ENCODE measurements around the gene MIOS.

The MIOS gene

GRCh38 chr7:7583731-7584130 lies 17.0 kb downstream of the MIOS start:
- TF ChIP-seq, protein P1, sequence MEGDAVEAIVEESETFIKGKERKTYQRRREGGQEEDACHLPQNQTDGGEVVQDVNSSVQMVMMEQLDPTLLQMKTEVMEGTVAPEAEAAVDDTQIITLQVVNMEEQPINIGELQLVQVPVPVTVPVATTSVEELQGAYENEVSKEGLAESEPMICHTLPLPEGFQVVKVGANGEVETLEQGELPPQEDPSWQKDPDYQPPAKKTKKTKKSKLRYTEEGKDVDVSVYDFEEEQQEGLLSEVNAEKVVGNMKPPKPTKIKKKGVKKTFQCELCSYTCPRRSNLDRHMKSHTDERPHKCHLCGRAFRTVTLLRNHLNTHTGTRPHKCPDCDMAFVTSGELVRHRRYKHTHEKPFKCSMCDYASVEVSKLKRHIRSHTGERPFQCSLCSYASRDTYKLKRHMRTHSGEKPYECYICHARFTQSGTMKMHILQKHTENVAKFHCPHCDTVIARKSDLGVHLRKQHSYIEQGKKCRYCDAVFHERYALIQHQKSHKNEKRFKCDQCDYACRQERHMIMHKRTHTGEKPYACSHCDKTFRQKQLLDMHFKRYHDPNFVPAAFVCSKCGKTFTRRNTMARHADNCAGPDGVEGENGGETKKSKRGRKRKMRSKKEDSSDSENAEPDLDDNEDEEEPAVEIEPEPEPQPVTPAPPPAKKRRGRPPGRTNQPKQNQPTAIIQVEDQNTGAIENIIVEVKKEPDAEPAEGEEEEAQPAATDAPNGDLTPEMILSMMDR (conservative IDR thresholded peaks at IDR 0.05) = no peak
- peak overlapping the region; percentile 79 for H3K27ac ChIP-seq

- TF ChIP-seq, protein P1 (conservative IDR thresholded peaks at IDR 0.05) = no peak
- H3K27ac ChIP-seq = peak overlapping the region; percentile 79
These were observed 18.0 kb downstream of the MIOS start for GRCh38 chr7:7584653-7585052.

GRCh38 chr7:7585241-7585928 lies 18.7 kb downstream of the MIOS start:
- TF ChIP-seq, protein P1 (conservative IDR thresholded peaks at IDR 0.05) = no peak

GRCh38 chr7:7595451-7595850 lies 28.8 kb downstream of the MIOS start:
- TF ChIP-seq, protein P1 (conservative IDR thresholded peaks at IDR 0.05) = peak; percentile 53

More at GRCh38 chr7:7585241-7585928, 18.7 kb downstream of the MIOS start:
- peak overlapping the region; percentile 79 for H3K27ac ChIP-seq

GRCh38 chr7:7596176-7596575 lies 29.5 kb downstream of the MIOS start:
- H3K27ac ChIP-seq = no peak overlapping the region
- TF ChIP-seq, protein P1 (conservative IDR thresholded peaks at IDR 0.05) = no peak

More at GRCh38 chr7:7595451-7595850, 28.8 kb downstream of the MIOS start:
- no peak overlapping the region for H3K27ac ChIP-seq

DNA sequence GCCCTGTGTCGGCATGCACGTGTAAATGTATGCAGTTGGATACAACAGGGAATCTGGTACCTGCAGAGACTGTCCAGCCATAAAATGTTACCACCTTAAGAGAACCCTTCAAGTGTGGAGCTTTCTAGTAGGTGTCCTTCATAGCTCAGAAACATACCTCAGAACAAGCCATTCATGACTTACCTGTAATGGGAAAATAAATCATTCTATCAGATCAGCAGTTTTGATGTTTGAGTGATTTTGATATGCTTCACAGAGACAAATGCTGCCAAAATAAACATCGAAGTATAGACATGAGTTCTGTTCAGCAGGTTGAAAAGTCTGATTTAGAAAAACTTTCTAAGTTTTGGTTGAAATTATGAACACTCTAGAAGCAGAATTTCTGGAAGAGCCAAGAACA lies 40.3 kb downstream of the MIOS start:
- TF ChIP-seq, protein P1 (conservative IDR thresholded peaks at IDR 0.05) = no peak
- no peak overlapping the region for H3K27ac ChIP-seq

GRCh38 chr7:7609330-7609729 lies 42.6 kb downstream of the MIOS start:
- no peak overlapping the region for H3K27ac ChIP-seq
- TF ChIP-seq, protein P1 (conservative IDR thresholded peaks at IDR 0.05) = no peak

Data from VCaP (cell line).